K562 (cell line): Measurements from ENCODE around the gene MPND. TPM values are rescaled to one million over a fixed set of nuclear protein-coding genes. Genes with fewer than 3 reads are reported as not detected.

Experiments
- CHD7 ChIP-seq: fragments of 200-600 bp; sonication (generic); IDR thresholded peaks from one replicate; pipeline ENCODE4 v1.6.1; 2012; ENCODE audit warnings: mild to moderate bottlenecking, low read depth, low read length, inconsistent platforms
- FOXK1 ChIP-seq: sonication (generic); formaldehyde crosslinking; IDR thresholded peaks from 2 replicates; pipeline ENCODE4 v1.8.0; 2022; ENCODE audit warnings: missing genetic modification reagents, mild to moderate bottlenecking, borderline replicate concordance
- NCOA1 ChIP-seq: fragments of 450-650 bp; IDR thresholded peaks from 2 replicates; pipeline ENCODE4 v1.6.1; 2016; ENCODE audit warnings: low read depth
- TRIM24 ChIP-seq, 2 experiments: fragments of 450-650 bp; IDR thresholded peaks; 2 replicates each; pipeline ENCODE4 v1.6.1; 2016
- ZNF592 ChIP-seq: fragments of 450-650 bp; IDR thresholded peaks from 2 replicates; pipeline ENCODE4 v1.6.1; 2017; ENCODE audit warnings: antibody characterized with exemption, mild to moderate bottlenecking
- polyA plus RNA-seq, 8 experiments: library from polyadenylated mRNA; depleted of rRNA in 4 of 8; stranded (reverse) in 5 of 8; unstranded in 3 of 8; fragments of >200 nt; fragmentation: Nextera tagmentation in 2 of 8; fragmentation: Illumina TruSeq in 1 of 8; extraction: Ambion mirVana in 2 of 8; extraction: Trizol in 1 of 8; gene quantifications; 2 replicates each; pipeline versions ENCODE4 v1.2.1 to v1.2.3, GENCODE V29; 2011 to 2014; ENCODE audit warnings: inconsistent platforms in 1 of 8, missing spikeins in 1 of 8
- total RNA-seq, 7 experiments: library from RNA; depleted of rRNA in 6 of 7; stranded (reverse); fragments of >200 nt in 6 of 7; fragmentation: Illumina TruSeq in 2 of 7; extraction: Trizol in 2 of 7; gene quantifications; 2 replicates each; pipeline versions ENCODE4 v1.2.1 to v1.2.3, GENCODE V29; 2011 to 2021; ENCODE audit warnings: low replicate concordance in 1 of 7

Gene MPND
- total and polyA plus RNA-seq, 9 of the 15 experiments (the other 6 are each of a cell fraction or from before 2014, with no cell fraction given): 0.25 to 14.0 (median 3.9) TPM

DNA sequence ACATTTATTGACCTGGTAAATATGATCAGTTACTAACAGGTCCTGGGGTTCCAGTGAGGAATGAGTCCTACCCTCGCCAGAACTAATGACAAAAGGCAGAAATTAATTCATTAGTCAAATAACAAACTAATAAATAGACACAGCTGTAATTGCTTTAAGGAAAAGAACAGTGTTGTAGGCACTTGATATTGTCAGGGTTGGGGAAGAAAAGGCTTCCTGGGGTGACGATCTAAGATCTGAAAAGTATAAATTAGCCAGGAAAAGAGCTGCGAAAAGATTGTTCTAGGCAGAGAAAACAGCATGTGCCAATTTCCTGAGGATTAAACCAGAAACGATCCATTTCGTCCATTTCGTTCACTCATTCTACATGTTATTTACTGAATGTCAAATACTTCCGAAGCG lies 58.4 kb downstream of the MPND start (continued):
- TF ChIP-seq ZNF592 (0 out of 2 replicates have a peak, but pooled peaks have one; percentile 37), CHD7 (no peak), NCOA1 (no peak), FOXK1 (CRISPR knock-in tag) (no peak), TRIM24 (IDR thresholded peaks at IDR 0.05) (no peak)
